H1 (cell line): Measurements from ENCODE around the gene NSD2. TPM values are rescaled to one million over a fixed set of nuclear protein-coding genes. Genes with fewer than 3 reads are reported as not detected.

Source experiments
- CTCF ChIA-PET: fragments of 300-600 bp; sonication (Branson Sonifier 250); formaldehyde crosslinking; loops from one replicate; lab custom pipeline; 2021; ENCODE audit not compliant: partially characterized antibody; lab: Charles Lee
- POLR2A ChIA-PET: fragments of 300-600 bp; sonication (Branson Sonifier 250); formaldehyde crosslinking; loops from one replicate; lab custom pipeline; 2021; ENCODE audit warnings: inconsistent platforms; ENCODE audit not compliant: partially characterized antibody; lab: Charles Lee
- DNase-seq, 2 experiments: peaks; one replicate each; pipeline versions ENCODE4 v3.0.0 to v3.0.0-alpha.2; 2010 to 2022; ENCODE audit warnings: low spot score in 2 of 2, low read depth in 1 of 2, mixed read lengths in 1 of 2
- FAIRE-seq: peaks from 2 replicates; lab custom pipeline; 2011; peaks lifted over from hg19 to GRCh38; lab: Jason Lieb, UNC
- H2AFZ ChIP-seq: 2 replicates; pipeline ENCODE4 v1.8.1; 2012; ENCODE audit warnings: low read length, inconsistent platforms
- H2AK5ac ChIP-seq: 2 replicates; pipeline ENCODE4 v1.6.1; 2013; ENCODE audit warnings: low read depth, low read length
- H2BK120ac ChIP-seq: replicated peaks from 2 replicates; pipeline ENCODE3; 2013; ENCODE audit warnings: low read depth, low read length, inconsistent platforms
- H2BK12ac ChIP-seq: 2 replicates; pipeline ENCODE4 v1.6.1; 2013; ENCODE audit warnings: low read depth, low read length
- H2BK15ac ChIP-seq: 2 replicates; pipeline ENCODE4 v1.6.1; 2013; ENCODE audit warnings: low read length
- H2BK20ac ChIP-seq: 2 replicates; pipeline ENCODE4 v1.6.1; 2013; ENCODE audit warnings: low read length
- H2BK5ac ChIP-seq: 2 replicates; pipeline ENCODE4 v1.6.1; 2013; ENCODE audit warnings: low read depth, low read length
- H3K14ac ChIP-seq: 2 replicates; pipeline ENCODE4 v1.6.1; 2013; ENCODE audit warnings: inconsistent platforms; ENCODE audit not compliant: insufficient read length
- H3K18ac ChIP-seq: 2 replicates; pipeline ENCODE4 v1.6.1; 2013; ENCODE audit warnings: low read length; ENCODE audit errors: extremely low read depth
- H3K23ac ChIP-seq: 2 replicates; pipeline ENCODE4 v1.6.1; 2013; ENCODE audit warnings: inconsistent platforms; ENCODE audit not compliant: insufficient read length
- H3K23me2 ChIP-seq: 2 replicates; pipeline ENCODE4 v1.6.1; 2013; ENCODE audit warnings: low read depth, low read length
- H3K27ac ChIP-seq: 2 replicates; pipeline ENCODE4 v1.6.1; 2011; ENCODE audit warnings: low read depth, low read length, inconsistent platforms
- H3K27me3 ChIP-seq, 4 experiments: replicated peaks in 1 of 4; 1 replicate in 1 of 4; 2 replicates in 3 of 4; pipeline versions ENCODE4 v1.6.1 to v1.8.1; 2011 to 2013; ENCODE audit warnings: low read length in 3 of 4, mild to moderate bottlenecking in 3 of 4, inconsistent platforms in 2 of 4, mixed read lengths in 2 of 4, moderate library complexity in 1 of 4; ENCODE audit not compliant: control insufficient read depth in 3 of 4, insufficient read depth in 3 of 4; ENCODE audit errors: extremely low read depth in 1 of 4
- H3K36me3 ChIP-seq, 4 experiments: 2 replicates each; pipeline versions ENCODE4 v1.6.1 to v1.8.1; 2011 to 2013; ENCODE audit warnings: mild to moderate bottlenecking in 4 of 4, low read length in 3 of 4, moderate library complexity in 2 of 4, control low read depth in 1 of 4, inconsistent platforms in 1 of 4; ENCODE audit not compliant: insufficient read depth in 4 of 4, control insufficient read depth in 2 of 4
- H3K4ac ChIP-seq: replicated peaks from 2 replicates; pipeline ENCODE3; 2013; ENCODE audit warnings: low read length, low read depth, mixed read lengths, inconsistent platforms; ENCODE audit not compliant: insufficient read length
- H3K4me1 ChIP-seq, 4 experiments: replicated peaks in 1 of 4; 1 replicate in 1 of 4; 2 replicates in 3 of 4; pipeline versions ENCODE4 v1.6.1 to v1.8.1; 2011 to 2013; ENCODE audit warnings: low read length in 3 of 4, inconsistent platforms in 2 of 4, mixed read lengths in 1 of 4; ENCODE audit not compliant: insufficient read depth in 4 of 4, control insufficient read depth in 3 of 4
- H3K4me2 ChIP-seq, 2 experiments: 2 replicates each; pipeline versions ENCODE4 v1.6.1 to v1.8.1; 2011 to 2013; ENCODE audit warnings: low read depth in 2 of 2, low read length in 2 of 2, control low read depth in 1 of 2, inconsistent platforms in 1 of 2, mild to moderate bottlenecking in 1 of 2; ENCODE audit not compliant: insufficient read depth in 1 of 2
- H3K4me3 ChIP-seq, 4 experiments: fragments of 200-600, 300-600 bp in 1 of 4; sonication (generic), shearing (Covaris generic), sonication (Bioruptor Twin) in 1 of 4; 2 replicates each; pipeline versions ENCODE4 v1.5.1 to v1.8.1; 2011 to 2016; ENCODE audit warnings: low read length in 4 of 4, low read depth in 3 of 4, control low read depth in 2 of 4, inconsistent platforms in 2 of 4, mild to moderate bottlenecking in 2 of 4, mixed read lengths in 1 of 4, moderate library complexity in 1 of 4; ENCODE audit not compliant: insufficient read depth in 2 of 4; ENCODE audit errors: extremely low read depth in 1 of 4
- H3K56ac ChIP-seq: replicated peaks from 2 replicates; pipeline ENCODE3; 2013; ENCODE audit warnings: low read depth, mild to moderate bottlenecking, mixed read lengths, low read length, inconsistent platforms; ENCODE audit not compliant: insufficient read length
- H3K79me1 ChIP-seq: 2 replicates; pipeline ENCODE4 v1.6.1; 2013; ENCODE audit warnings: low read depth, low read length, control low read depth
- H3K79me2 ChIP-seq, 2 experiments: 2 replicates each; pipeline versions ENCODE4 v1.6.1 to v1.8.1; 2012 to 2013; ENCODE audit warnings: low read length in 2 of 2, mild to moderate bottlenecking in 2 of 2, inconsistent platforms in 1 of 2; ENCODE audit not compliant: insufficient read depth in 2 of 2, control insufficient read depth in 1 of 2
- H3K9ac ChIP-seq, 4 experiments: replicated peaks in 1 of 4; 1 replicate in 1 of 4; 2 replicates in 3 of 4; pipeline versions ENCODE4 v1.6.1 to v1.8.1; 2011 to 2013; ENCODE audit warnings: low read depth in 3 of 4, low read length in 3 of 4, control low read depth in 2 of 4, mild to moderate bottlenecking in 2 of 4, moderate library complexity in 2 of 4, inconsistent platforms in 1 of 4; ENCODE audit errors: extremely low read depth in 1 of 4
- H3K9me3 ChIP-seq, 2 experiments: 2 replicates each; pipeline versions ENCODE4 v1.6.1 to v1.8.1; 2012 to 2013; ENCODE audit warnings: mild to moderate bottlenecking in 2 of 2, moderate library complexity in 2 of 2, control low read depth in 1 of 2, inconsistent platforms in 1 of 2, low read depth in 1 of 2, low read length in 1 of 2, mixed read lengths in 1 of 2; ENCODE audit not compliant: insufficient read depth in 2 of 2
- H4K20me1 ChIP-seq, 2 experiments: replicated peaks in 1 of 2; 2 replicates each; pipeline versions ENCODE3 to v1.8.1; 2011 to 2013; ENCODE audit warnings: inconsistent platforms in 2 of 2, low read length in 2 of 2, mild to moderate bottlenecking in 1 of 2; ENCODE audit not compliant: insufficient read depth in 2 of 2, control insufficient read depth in 1 of 2
- H4K5ac ChIP-seq: 2 replicates; pipeline ENCODE4 v1.6.1; 2013; ENCODE audit warnings: low read length, low read depth, mixed read lengths, inconsistent platforms; ENCODE audit not compliant: insufficient read length
- H4K8ac ChIP-seq: 2 replicates; pipeline ENCODE4 v1.8.0; 2013; ENCODE audit warnings: mild to moderate bottlenecking, moderate library complexity, low read length, inconsistent platforms; ENCODE audit not compliant: insufficient read depth; ENCODE audit errors: extremely low read depth
- H4K91ac ChIP-seq: replicated peaks from 2 replicates; pipeline ENCODE3; 2013; ENCODE audit warnings: low read length, mixed read lengths, inconsistent platforms; ENCODE audit not compliant: insufficient read length
- WGBS, 2 experiments: shearing (Covaris generic) in 1 of 2; methylation state at CpG; one replicate each; pipeline versions ENCODE4 v1.1.6 to v1.1.7; 2013 to 2015; ENCODE audit warnings: low lambda C conversion rate in 2 of 2, mixed read lengths in 2 of 2, inconsistent platforms in 1 of 2, low coverage in 1 of 2, missing lambda C conversion rate in 1 of 2; ENCODE audit not compliant: insufficient replicate concordance in 2 of 2, insufficient coverage in 1 of 2, insufficient read length in 1 of 2; ENCODE audit errors: extremely low coverage in 1 of 2, missing lambda C conversion rate in 1 of 2; 5-methylcytosine and 5-hydroxymethylcytosine counted together
- polyA plus RNA-seq, 7 experiments: library from polyadenylated mRNA; depleted of rRNA in 3 of 7; stranded (reverse) in 5 of 7; unstranded in 2 of 7; fragments of >200 nt in 5 of 7; fragments of 200-250 nt in 2 of 7; gene quantifications; 1 replicate in 5 of 7; 2 replicates in 1 of 7; 4 replicates in 1 of 7; pipeline versions ENCODE4 v1.2.1 to v1.2.3, GENCODE V29; 2011 to 2013; ENCODE audit warnings: missing spikeins in 2 of 7, mixed read lengths in 2 of 7
- total RNA-seq: library from RNA; stranded (reverse); fragmentation: NEBNext Ultra II Directional; extraction: Animal tissue kit (Norgen Biotek cat#: 25700); gene quantifications from 2 replicates; pipeline ENCODE4 v1.2.1, GENCODE V29; 2021

The NSD2 gene
- total and polyA plus RNA-seq, 2 of the 8 experiments (the other 6 are each of a cell fraction or from before 2014, with no cell fraction given): 26.7 to 129 TPM

DNA sequence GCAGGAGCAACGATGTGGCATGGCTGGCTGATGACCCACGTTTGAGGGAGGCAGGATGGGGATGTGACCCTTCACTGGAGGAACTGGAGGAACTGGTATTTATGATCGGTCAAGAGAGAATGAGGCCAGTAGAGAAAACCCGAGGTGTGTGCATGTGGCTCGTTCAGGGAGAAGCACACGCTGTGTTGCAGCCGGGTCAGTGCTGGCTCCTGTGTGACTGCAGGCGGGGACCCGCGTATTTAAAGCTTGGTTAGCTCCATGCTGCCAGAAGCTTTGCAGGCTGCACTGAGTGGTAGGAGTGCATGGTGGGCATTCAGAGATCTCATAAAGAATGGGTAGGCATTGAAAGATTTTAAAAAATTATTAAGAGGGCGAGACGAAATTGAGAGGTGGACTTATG, 85.4 kb downstream of the NSD2 start:
- no peak for FAIRE-seq

More for the DNA sequence above, 85.4 kb downstream of the NSD2 start:
- Histone ChIP-seq H3K27ac (no peak overlapping the region), H3K4me1 (no peaks in the 10 kb centered on the region), H3K23ac (no peak overlapping the region), H3K4ac (no peak overlapping the region), H3K56ac (no peak overlapping the region), H2BK120ac (no peak overlapping the region), H3K23me2 (no peaks in the 10 kb centered on the region), H2AFZ (no peak overlapping the region), H4K91ac (no peak overlapping the region), H4K8ac (no peak overlapping the region), H3K9me3 (no peaks in the 10 kb centered on the region), H3K79me2 (no peaks in the 10 kb centered on the region), H3K36me3 (peaks cover 19 to 55% (median 47%) of the 10 kb centered on the region in 4 experiments), H4K5ac (no peak overlapping the region), H3K79me1 (no peaks in the 10 kb centered on the region; the same call in 1 of the 2 replicates), H2BK5ac (no peak overlapping the region), H3K27me3 (no peaks in the 10 kb centered on the region), H2AK5ac (no peak overlapping the region), H3K18ac (no peak overlapping the region), H3K4me2 (no peak overlapping the region), H3K9ac (no peak overlapping the region), H3K14ac (no peak overlapping the region), H2BK20ac (no peak overlapping the region), H4K20me1 (peaks cover 1 to 3% of the 10 kb centered on the region in 2 experiments), H2BK12ac (no peak overlapping the region), H2BK15ac (no peak overlapping the region), H3K4me3 (no peak overlapping the region)
- DNase-seq: no peak
- POLR2A ChIA-PET: no interaction called here
- WGBS, 2 experiments: 91 to 100% methylated on average over 2 to 12 of the region's 12 CpGs
- CTCF ChIA-PET: interaction anchor here (0.7 kb wide), 1 partner anchor 183 kb away, joined by 3 read pairs; no protein-coding TSS in a partner anchor
